GM23248 (cell line): Measurements from ENCODE around the gene JCAD.

Experiments
- EZH2 ChIP-seq: fragments of 200-600 bp; sonication (generic); IDR thresholded peaks from 2 replicates; pipeline ENCODE4 v1.6.1; 2018; ENCODE audit warnings: antibody characterized with exemption, mild to moderate bottlenecking; ENCODE audit not compliant: insufficient read depth, poor library complexity, severe bottlenecking
- EZH2phosphoT487 ChIP-seq: fragments of 200-600 bp; sonication (generic); IDR thresholded peaks from 2 replicates; pipeline ENCODE4 v1.6.1; 2018; ENCODE audit warnings: antibody characterized with exemption, moderate library complexity, mild to moderate bottlenecking, low read depth; ENCODE audit not compliant: insufficient read depth

DNA sequence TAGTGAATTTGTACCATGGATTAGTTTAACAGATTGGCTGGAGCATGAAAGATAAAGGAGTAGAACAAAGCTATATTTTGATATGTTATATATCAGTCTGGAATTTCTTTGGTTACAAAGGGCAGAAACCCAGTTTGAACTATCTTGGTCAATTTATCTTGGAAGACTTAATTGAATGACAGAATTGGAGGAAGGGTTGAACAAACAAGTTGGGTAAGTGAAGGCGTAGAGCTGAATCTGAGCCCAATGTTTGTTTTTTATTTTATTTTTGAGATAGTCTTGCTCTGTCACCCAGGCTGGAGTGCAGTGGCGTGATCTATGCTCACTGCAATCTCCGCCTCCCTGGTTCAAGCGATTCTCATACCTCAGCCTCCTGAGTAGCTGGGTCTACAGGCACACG, 21.8 kb upstream of the JCAD start:
- TF ChIP-seq EZH2 = no peak
- TF ChIP-seq EZH2phosphoT487 = no peak
